Neural progenitor cell (in vitro differentiated cells): ENCODE measurements around the gene KRTAP10-9.

Experiments used
- CTCF ChIP-seq: fragments of 200-600 bp; sonication (generic); IDR thresholded peaks from 2 replicates; pipeline ENCODE4 v1.5.1; 2017; ENCODE audit warnings: antibody characterized with exemption, mild to moderate bottlenecking
- EZH2 ChIP-seq: fragments of 200-600 bp; sonication (generic); IDR thresholded peaks from 2 replicates; pipeline ENCODE4 v1.6.1; 2017; ENCODE audit warnings: antibody characterized with exemption, mild to moderate bottlenecking, moderate library complexity
- EZH2phosphoT487 ChIP-seq: fragments of 200-600 bp; sonication (generic); IDR thresholded peaks from 2 replicates; pipeline ENCODE4 v1.6.1; 2017; ENCODE audit warnings: antibody characterized with exemption

DNA sequence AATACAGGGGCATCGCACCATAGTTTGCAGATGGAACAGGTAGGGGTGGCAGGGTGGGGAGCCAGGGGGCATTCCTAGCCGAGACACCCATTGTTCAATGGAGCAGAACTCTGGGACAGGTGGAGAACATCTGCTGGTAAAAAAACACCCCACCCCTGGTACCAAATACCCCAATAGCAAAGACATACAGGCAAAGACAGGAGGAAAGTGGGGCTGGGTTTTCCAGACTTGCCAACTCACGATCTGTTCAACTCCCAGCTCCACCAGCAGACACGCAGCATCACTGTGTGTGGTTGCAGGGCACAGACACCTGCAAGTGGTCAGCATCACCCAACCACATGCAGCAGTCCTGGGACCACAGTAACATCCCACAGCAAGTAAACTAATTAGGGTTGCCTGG, 15.3 kb upstream of the KRTAP10-9 start:
- TF ChIP-seq CTCF, result no peak
- no peak for TF ChIP-seq EZH2
- TF ChIP-seq EZH2phosphoT487, result no peak
